Measurements from ENCODE around the gene SUMF1. TPM values are rescaled to one million over a fixed set of nuclear protein-coding genes. Genes with fewer than 3 reads are reported as not detected.

SUMF1 gene
- polyA plus RNA-seq, 3 donors = 25.7 to 80.4 (median 74.2) TPM

DNA sequence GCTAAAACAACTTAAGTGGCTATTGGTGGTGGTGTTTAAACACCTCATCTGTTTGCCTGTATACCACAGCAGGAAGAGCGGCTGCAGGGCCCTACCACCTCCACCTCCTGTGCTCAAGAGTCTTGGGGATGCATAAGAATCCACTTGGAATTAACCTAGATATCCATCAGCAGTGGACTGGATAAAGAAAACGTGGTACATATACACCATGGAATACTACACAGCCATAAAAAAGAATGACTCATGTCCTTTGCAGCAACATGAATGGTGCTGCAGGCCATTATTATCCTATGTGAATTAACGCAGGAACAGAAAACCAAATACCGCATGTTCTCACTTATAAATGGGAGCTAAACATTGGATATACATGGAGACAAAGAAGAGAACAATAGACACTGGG is 87.1 kb downstream of the SUMF1 start:
- peaks cover 0 to 8% (median 5%) of the 10 kb centered on the region in 7 donors for H3K9me3 Mint-ChIP-seq
- H3K79me2 ChIP-seq (ENCODE audit: insufficient read depth, low read length) = peaks cover 4% of the 10 kb centered on the region
- H3K27ac ChIP-seq (ENCODE audit: low read depth in 1 of 2, low read length in 2 of 2) = no peak overlapping the region
- no peak overlapping the region for H3K9ac ChIP-seq (ENCODE audit: insufficient read depth, low read length, poor library complexity, severe bottlenecking)
- H3K27ac Mint-ChIP-seq = no peak overlapping the region
- no peaks in the 10 kb centered on the region for H3K4me1 Mint-ChIP-seq
- H3K27me3 ChIP-seq (ENCODE audit: control insufficient read depth in 2 of 2, insufficient read depth in 2 of 2, low read length in 2 of 2) = no peaks in the 10 kb centered on the region
- peaks cover 0 to 3% of the 10 kb centered on the region in 2 donors for H3K9me3 ChIP-seq (replicated peaks in 1 of 2; ENCODE audit: control insufficient read depth in 1 of 2, insufficient read depth in 1 of 2, low read length in 2 of 2)
- no peak overlapping the region for H3K4me2 ChIP-seq (replicated peaks; ENCODE audit: extremely low read depth, low read length, poor library complexity, severe bottlenecking)
- H3K4me3 Mint-ChIP-seq = no peak overlapping the region
- peaks cover 17 to 53% of the 10 kb centered on the region in 2 donors for H3K36me3 ChIP-seq (replicated peaks in 1 of 2; ENCODE audit: control insufficient read depth in 1 of 2, insufficient read depth in 2 of 2, low read length in 2 of 2)
- no peaks in the 10 kb centered on the region for H3K27me3 Mint-ChIP-seq (ENCODE audit: low read depth in 3 of 3)
- TF ChIP-seq, protein P1, sequence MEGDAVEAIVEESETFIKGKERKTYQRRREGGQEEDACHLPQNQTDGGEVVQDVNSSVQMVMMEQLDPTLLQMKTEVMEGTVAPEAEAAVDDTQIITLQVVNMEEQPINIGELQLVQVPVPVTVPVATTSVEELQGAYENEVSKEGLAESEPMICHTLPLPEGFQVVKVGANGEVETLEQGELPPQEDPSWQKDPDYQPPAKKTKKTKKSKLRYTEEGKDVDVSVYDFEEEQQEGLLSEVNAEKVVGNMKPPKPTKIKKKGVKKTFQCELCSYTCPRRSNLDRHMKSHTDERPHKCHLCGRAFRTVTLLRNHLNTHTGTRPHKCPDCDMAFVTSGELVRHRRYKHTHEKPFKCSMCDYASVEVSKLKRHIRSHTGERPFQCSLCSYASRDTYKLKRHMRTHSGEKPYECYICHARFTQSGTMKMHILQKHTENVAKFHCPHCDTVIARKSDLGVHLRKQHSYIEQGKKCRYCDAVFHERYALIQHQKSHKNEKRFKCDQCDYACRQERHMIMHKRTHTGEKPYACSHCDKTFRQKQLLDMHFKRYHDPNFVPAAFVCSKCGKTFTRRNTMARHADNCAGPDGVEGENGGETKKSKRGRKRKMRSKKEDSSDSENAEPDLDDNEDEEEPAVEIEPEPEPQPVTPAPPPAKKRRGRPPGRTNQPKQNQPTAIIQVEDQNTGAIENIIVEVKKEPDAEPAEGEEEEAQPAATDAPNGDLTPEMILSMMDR (IDR thresholded peaks at IDR 0.05) = no peak
- WGBS (ENCODE audit: insufficient coverage) = 100% methylated on average over 2 of the region's 4 CpGs
- no peak overlapping the region for H2AFZ ChIP-seq (ENCODE audit: insufficient read depth, low read depth, low read length, poor library complexity, severe bottlenecking)
- no peaks in the 10 kb centered on the region for H3K4me1 ChIP-seq (ENCODE audit: control insufficient read depth in 1 of 2, insufficient read depth in 2 of 2, low read length in 2 of 2)
- H3K36me3 Mint-ChIP-seq = peaks cover 46 to 72% of the 10 kb centered on the region in 2 donors
- DNase-seq = no peak
- peaks cover 10% of the 10 kb centered on the region for H4K20me1 ChIP-seq (ENCODE audit: insufficient read depth, low read length)
- intact Hi-C loops (cut with micrococcal nuclease) = no loop called here
- H3K4me3 ChIP-seq (replicated peaks in 1 of 3; ENCODE audit: low read depth in 2 of 3, low read length in 3 of 3) = no peak overlapping the region

DNA sequence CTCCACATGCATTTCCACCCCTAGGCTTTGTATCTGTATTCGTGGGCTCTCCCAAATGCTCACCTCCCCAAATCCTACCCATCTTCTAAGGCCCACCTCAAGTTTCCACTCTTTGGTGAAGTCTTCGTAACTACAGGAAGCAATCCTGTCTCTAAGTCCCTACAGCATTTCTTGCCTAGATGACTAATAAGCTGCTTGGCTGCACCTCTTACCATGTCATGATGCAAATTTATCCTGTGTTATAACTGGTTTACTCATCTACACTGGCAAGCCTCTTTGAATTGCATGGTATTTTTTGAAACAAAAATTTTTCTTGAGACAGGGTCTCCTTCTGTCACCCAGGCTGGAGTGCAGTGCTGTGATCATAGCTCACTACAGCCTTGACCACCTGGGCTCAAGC is 90.6 kb downstream of the SUMF1 start:
- no peak overlapping the region for H3K4me2 ChIP-seq (replicated peaks; ENCODE audit: extremely low read depth, low read length, poor library complexity, severe bottlenecking)
- no peak overlapping the region for H3K27ac Mint-ChIP-seq

More for the DNA sequence above, 90.6 kb downstream of the SUMF1 start:
- H3K4me3 Mint-ChIP-seq = no peak overlapping the region
- Histone ChIP-seq H3K27me3 (ENCODE audit: control insufficient read depth in 2 of 2, insufficient read depth in 2 of 2, low read length in 2 of 2) (no peaks in the 10 kb centered on the region), H3K27ac (ENCODE audit: low read depth in 1 of 2, low read length in 2 of 2) (no peak overlapping the region), H3K4me1 (ENCODE audit: control insufficient read depth in 1 of 2, insufficient read depth in 2 of 2, low read length in 2 of 2) (no peaks in the 10 kb centered on the region), H3K9me3 (replicated peaks in 1 of 2; ENCODE audit: control insufficient read depth in 1 of 2, insufficient read depth in 1 of 2, low read length in 2 of 2) (peaks cover 8 to 24% of the 10 kb centered on the region in 2 donors), H2AFZ (ENCODE audit: insufficient read depth, low read depth, low read length, poor library complexity, severe bottlenecking) (no peak overlapping the region), H3K4me3 (replicated peaks in 1 of 3; ENCODE audit: low read depth in 2 of 3, low read length in 3 of 3) (no peak overlapping the region), H4K20me1 (ENCODE audit: insufficient read depth, low read length) (peaks cover 8% of the 10 kb centered on the region), H3K79me2 (ENCODE audit: insufficient read depth, low read length) (peaks cover 4% of the 10 kb centered on the region), H3K9ac (ENCODE audit: insufficient read depth, low read length, poor library complexity, severe bottlenecking) (no peak overlapping the region), H3K36me3 (replicated peaks in 1 of 2; ENCODE audit: control insufficient read depth in 1 of 2, insufficient read depth in 2 of 2, low read length in 2 of 2) (peaks cover 45 to 75% of the 10 kb centered on the region in 2 donors)
- intact Hi-C loops (cut with micrococcal nuclease) = no loop called here
- H3K9me3 Mint-ChIP-seq = peaks cover 8 to 22% (median 19%) of the 10 kb centered on the region in 7 donors
- no peaks in the 10 kb centered on the region for H3K27me3 Mint-ChIP-seq (ENCODE audit: low read depth in 3 of 3)
- no peaks in the 10 kb centered on the region for H3K4me1 Mint-ChIP-seq
- DNase-seq = no peak
- H3K36me3 Mint-ChIP-seq = peaks cover 68 to 75% of the 10 kb centered on the region in 2 donors
- TF ChIP-seq, protein P1 (IDR thresholded peaks at IDR 0.05) = no peak
- WGBS (ENCODE audit: insufficient coverage) = 100% methylated on average over 2 of the region's 2 CpGs
